NB4 (cell line): ENCODE measurements around the gene UPK3BL1.
"Not testable (repeated sequence)": the region's sequence is repeated elsewhere in the genome, so short reads cannot be mapped to it uniquely, and the experiment has no call there.

ENCODE experiments used
- DNase-seq: peaks from one replicate; pipeline ENCODE4 v3.0.0; 2010; ENCODE audit warnings: low read depth
- H3K4me3 ChIP-seq: one replicate; pipeline ENCODE4 v1.5.1; 2011; ENCODE audit warnings: mild to moderate bottlenecking, low read depth, low read length, moderate library complexity

The UPK3BL1 gene, protein sequence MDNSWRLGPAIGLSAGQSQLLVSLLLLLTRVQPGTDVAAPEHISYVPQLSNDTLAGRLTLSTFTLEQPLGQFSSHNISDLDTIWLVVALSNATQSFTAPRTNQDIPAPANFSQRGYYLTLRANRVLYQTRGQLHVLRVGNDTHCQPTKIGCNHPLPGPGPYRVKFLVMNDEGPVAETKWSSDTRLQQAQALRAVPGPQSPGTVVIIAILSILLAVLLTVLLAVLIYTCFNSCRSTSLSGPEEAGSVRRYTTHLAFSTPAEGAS

GRCh38 chr7:102642691-102643090 lies at the start of gene UPK3BL1:
Gene UPK3BL1 (minus strand): TSS chr7:102642791. CDS start chr7:102642741, 50 bp downstream.
- not testable (repeated sequence) for DNase-seq, H3K4me3 ChIP-seq

- H3K4me3 ChIP-seq, result not testable (repeated sequence)
Measured at GRCh38 chr7:102690602-102691001, 48.0 kb upstream of the UPK3BL1 start.

GRCh38 chr7:102689436-102690282 lies 47.1 kb upstream of the UPK3BL1 start:
- DNase-seq, H3K4me3 ChIP-seq: not testable (repeated sequence)

More at GRCh38 chr7:102690602-102691001, 48.0 kb upstream of the UPK3BL1 start:
- DNase-seq, result not testable (repeated sequence)

DNA sequence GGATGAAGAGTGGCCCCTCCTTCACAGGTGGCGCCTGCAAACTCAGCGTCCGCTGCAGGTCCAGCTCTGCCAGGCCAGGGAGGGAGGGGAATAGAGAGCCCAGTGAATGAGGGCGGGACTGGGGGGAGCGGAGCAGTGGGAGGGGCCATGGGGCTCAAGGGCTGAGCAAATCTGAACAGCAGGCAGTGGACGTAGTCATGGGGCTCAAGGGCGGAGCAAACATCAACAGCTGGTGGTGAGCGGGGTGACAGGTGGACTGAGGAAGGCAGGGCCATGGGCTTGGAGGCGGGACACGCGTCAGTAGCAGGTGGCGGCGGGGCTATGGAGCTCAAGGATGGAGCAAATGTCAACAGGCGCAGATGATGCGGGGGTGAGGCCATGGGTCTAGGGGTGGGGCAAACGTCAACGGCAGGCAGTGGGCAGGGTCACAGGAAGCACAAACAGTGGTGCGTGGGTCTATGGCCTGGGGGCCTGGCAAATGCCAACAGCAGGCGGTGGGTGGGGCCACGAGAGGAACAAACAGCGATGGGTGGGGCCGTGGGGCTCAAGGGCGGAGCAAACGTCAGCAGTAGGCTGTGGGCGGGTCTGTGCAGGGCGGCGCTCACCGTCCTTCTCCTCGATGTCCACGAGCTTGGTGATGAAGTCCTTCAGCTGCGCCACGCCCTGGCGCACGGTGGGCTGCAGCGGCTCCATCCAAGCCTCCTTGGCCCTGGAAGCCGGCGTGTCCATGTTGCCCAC lies 45.9 kb upstream of the UPK3BL1 start:
- H3K4me3 ChIP-seq, DNase-seq: not testable (repeated sequence)

- not testable (repeated sequence) for H3K4me3 ChIP-seq, DNase-seq
Measured at GRCh38 chr7:102682560-102682959, 40.0 kb upstream of the UPK3BL1 start.

DNA sequence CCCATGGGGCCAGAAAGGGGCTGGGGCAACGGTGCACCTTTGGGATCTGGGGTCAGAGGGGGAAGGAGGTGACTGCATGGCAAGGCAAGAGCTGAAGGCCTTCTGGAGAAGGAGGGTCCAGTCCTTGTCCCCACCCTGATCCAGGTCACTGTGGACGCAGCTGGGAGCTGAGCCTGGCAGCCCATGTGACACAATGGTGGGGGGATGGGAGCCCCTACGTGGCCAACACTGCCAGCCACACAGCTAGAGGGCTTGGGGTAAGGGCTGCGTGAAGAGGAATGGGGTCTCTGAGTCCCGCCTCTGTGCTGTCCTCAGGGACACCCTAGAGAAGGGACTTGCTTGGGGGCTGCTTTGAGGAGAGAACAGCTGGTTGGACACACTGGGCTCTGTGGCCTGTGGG lies 38.2 kb upstream of the UPK3BL1 start:
- DNase-seq, H3K4me3 ChIP-seq: not testable (repeated sequence)

- not testable (repeated sequence) for H3K4me3 ChIP-seq, DNase-seq
Measured at GRCh38 chr7:102675545-102675944, 33.0 kb upstream of the UPK3BL1 start.

GRCh38 chr7:102673447-102674067 lies 31.0 kb upstream of the UPK3BL1 start:
- DNase-seq, result not testable (repeated sequence)

DNA sequence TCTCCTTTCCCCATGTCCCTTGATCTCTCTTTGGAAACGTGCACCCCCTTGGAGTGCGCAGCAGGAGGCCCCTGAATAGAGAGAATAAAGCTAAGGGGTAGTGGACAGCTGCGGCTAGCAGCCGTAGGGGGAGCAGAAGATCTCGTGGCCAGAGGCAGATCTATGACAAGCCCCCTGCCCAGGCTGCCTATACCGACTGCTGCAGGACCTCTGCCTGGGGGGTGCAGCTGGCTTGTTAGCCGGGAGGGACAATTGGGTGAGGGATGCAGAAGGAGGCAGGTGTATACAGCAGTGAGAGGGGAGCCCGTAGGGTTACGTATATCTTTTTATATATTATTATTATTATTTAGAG lies 29.3 kb upstream of the UPK3BL1 start:
- DNase-seq, result not testable (repeated sequence)

More at GRCh38 chr7:102673447-102674067, 31.0 kb upstream of the UPK3BL1 start:
- H3K4me3 ChIP-seq, result not testable (repeated sequence)

DNA sequence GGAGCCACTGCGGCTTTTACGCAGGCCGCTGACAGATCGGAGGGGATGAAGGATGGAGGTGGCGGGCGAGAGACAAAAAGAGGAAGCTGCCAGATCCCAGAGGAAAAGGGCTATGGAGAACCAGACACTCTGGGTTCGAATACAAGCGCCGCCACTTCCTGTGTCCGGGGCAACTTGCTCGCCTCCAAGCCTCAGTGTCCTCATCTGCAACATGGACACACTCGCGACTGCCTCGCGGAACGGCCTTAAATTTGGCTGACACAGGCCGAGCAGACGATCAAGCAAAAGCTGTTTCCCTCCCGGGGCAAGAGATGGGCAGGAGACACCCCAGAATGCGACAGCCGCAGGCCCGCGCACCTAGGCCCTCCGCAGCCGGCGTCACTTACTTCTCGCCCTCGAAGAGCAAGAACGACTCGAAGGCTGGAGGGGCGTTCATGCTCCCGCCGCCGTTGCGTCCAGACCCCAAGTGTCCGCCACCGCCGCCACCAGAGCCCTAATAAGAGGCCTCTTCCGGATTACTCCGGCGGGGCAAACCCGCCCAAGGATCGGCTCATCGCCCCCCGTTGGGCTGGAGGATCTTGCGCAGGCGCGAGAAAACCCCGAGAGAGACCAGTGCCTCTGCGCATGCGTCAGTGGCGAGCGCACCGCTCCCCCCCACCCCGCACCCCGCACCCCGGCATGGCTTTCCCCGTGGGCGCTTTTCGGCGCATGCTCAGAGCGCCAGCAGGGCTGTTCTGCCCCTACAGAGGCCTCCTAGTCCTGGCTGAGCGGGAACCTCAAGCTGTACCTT lies 28.8 kb upstream of the UPK3BL1 start, which contains the start of gene POLR2J2:
Gene POLR2J2 (minus strand): TSS at position 498 of the 790 bp plus-strand sequence. CDS start 62 bp downstream, at position 436.
- not testable (repeated sequence) for DNase-seq, H3K4me3 ChIP-seq

More for the DNA sequence above, 29.3 kb upstream of the UPK3BL1 start:
- H3K4me3 ChIP-seq, result not testable (repeated sequence)

GRCh38 chr7:102667523-102667922 lies 24.9 kb upstream of the UPK3BL1 start:
- DNase-seq, H3K4me3 ChIP-seq: not testable (repeated sequence)

DNA sequence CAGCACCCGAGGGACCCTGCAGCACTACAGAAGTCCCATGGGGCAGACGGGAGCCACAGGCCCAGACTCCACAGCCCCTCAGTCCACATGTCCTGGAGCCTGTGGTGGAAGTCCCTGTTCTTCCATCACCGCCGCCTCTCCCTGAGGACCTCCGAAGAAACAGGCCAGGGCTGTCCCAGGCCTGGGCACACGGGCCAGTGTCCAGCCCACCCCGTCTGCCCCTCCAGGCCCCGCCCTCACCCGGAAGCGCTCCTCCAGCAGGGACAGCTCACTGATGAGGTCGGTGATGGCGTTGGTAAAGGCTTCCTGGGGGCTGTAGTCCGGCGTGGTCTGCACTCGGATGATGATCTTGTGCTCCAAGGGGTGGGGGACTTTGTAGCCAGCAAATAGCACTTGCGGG lies 24.3 kb upstream of the UPK3BL1 start:
- not testable (repeated sequence) for DNase-seq, H3K4me3 ChIP-seq

DNA sequence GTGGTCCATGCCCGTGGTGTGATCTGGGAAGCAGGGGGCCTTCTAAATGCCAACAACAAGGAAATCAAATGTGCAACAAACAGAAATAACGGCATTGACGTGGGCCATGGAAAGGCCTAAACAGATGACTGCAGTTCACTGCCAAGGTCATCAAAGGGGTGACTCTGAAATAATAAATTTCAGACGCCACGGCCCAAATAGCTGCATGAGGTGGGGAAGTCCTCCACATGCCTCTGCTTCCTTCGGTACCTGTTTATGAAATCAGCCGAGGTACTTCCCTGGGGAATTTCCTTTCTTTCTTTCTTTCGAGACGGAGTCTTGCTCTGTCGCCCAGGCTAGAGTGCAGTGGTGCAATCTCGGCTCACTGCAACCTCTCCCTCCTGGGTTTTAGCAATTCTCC lies 22.2 kb upstream of the UPK3BL1 start:
- not testable (repeated sequence) for DNase-seq, H3K4me3 ChIP-seq

GRCh38 chr7:102649924-102650323 lies 7.3 kb upstream of the UPK3BL1 start, which contains the start of gene SPDYE2B:
Gene SPDYE2B (plus strand): TSS chr7:102650319. CDS start chr7:102652349, 2,030 bp downstream.
- H3K4me3 ChIP-seq, DNase-seq: not testable (repeated sequence)

- not testable (repeated sequence) for H3K4me3 ChIP-seq, DNase-seq
Measured at GRCh38 chr7:102647813-102648212, 5.2 kb upstream of the UPK3BL1 start.

DNA sequence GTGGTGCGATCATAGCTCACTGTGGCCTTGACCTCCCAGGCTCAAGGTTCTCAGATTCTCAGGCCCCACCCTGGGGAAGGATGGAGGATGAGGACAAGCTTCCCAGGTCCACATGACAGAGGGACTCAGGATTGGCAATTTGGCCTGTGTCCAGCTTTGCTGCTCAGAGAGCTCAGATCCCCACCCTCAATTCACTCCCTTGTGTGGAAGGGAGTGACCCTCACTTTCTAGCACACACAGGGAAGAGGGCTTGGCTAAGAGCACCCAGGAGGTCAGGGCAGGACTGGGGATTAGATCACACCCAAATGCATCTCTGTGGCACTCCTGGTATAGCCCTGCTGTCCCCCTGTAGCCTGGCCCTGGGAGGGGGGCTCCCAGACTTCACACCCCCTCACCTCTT lies 813 bp upstream of the UPK3BL1 start:
- not testable (repeated sequence) for H3K4me3 ChIP-seq, DNase-seq

- H3K4me3 ChIP-seq, result not testable (repeated sequence)
- peak; percentile 3 for DNase-seq
Measured at GRCh38 chr7:102638848-102639247, 3.7 kb downstream of the UPK3BL1 start.

- not testable (repeated sequence) for DNase-seq
Measured at GRCh38 chr7:102636956-102637355, 5.6 kb downstream of the UPK3BL1 start.

More at GRCh38 chr7:102636956-102637355, 5.6 kb downstream of the UPK3BL1 start:
- H3K4me3 ChIP-seq, result not testable (repeated sequence)
